Transverse colon (tissue), 4 donors: ENCODE results near the gene CNOT11. TPM values are rescaled to one million over a fixed set of nuclear protein-coding genes. Genes with fewer than 3 reads are reported as not detected.

Experiments used
- DNase-seq: peaks from one replicate; pipeline ENCODE4 v3.0.0-alpha.2; 2019
- H3K27ac ChIP-seq, 4 donors: fragments of 200-600 bp; sonication (generic); 2 replicates each; pipeline ENCODE4 v1.5.1; 2016 to 2018; ENCODE audit warnings: inconsistent platforms in 4 of 4
- H3K27me3 ChIP-seq: fragments of 200-600 bp; sonication (generic); 2 replicates; pipeline ENCODE4 v1.5.1; 2017; ENCODE audit warnings: inconsistent platforms
- H3K36me3 ChIP-seq, 4 donors: fragments of 200-600 bp; sonication (generic); 2 replicates each; pipeline ENCODE4 v1.5.1; 2017 to 2019; ENCODE audit warnings: inconsistent platforms in 4 of 4
- H3K4me1 ChIP-seq, 4 donors: fragments of 200-600 bp; sonication (generic); 2 replicates each; pipeline ENCODE4 v1.5.1; 2017 to 2020; ENCODE audit warnings: inconsistent platforms in 4 of 4
- H3K4me3 ChIP-seq, 4 donors: fragments of 200-600 bp; sonication (generic); 1 replicate in 1 of 4; 2 replicates in 3 of 4; pipeline versions ENCODE4 v1.5.1 to v1.6.1; 2017 to 2019; ENCODE audit warnings: inconsistent platforms in 4 of 4
- H3K9me3 ChIP-seq, 2 donors: fragments of 200-600 bp; sonication (generic); 2 replicates each; pipeline ENCODE4 v1.5.1; 2017 to 2019; ENCODE audit warnings: inconsistent platforms in 2 of 2
- CTCF ChIP-seq, 5 experiments: fragments of 200-600 bp in 3 of 5; fragments of 450-650 bp in 2 of 5; sonication (generic) in 3 of 5; IDR thresholded peaks; 1 replicate in 2 of 5; 2 replicates in 3 of 5; pipeline ENCODE4 v1.5.1; 2016 to 2017; ENCODE audit warnings: antibody characterized with exemption in 5 of 5, inconsistent platforms in 3 of 5, mild to moderate bottlenecking in 2 of 5, moderate library complexity in 1 of 5
- EP300 ChIP-seq: sonication (generic); formaldehyde crosslinking; IDR thresholded peaks from one replicate; pipeline ENCODE4 v1.6.1; 2017; ENCODE audit warnings: antibody characterized with exemption, low read depth
- POLR2A ChIP-seq: fragments of 450-650 bp; IDR thresholded peaks from one replicate; pipeline ENCODE4 v1.6.1; 2016; ENCODE audit warnings: antibody characterized with exemption, mild to moderate bottlenecking, moderate library complexity
- POLR2AphosphoS5 ChIP-seq, 3 donors: sonication (generic); formaldehyde crosslinking; IDR thresholded peaks; one replicate each; pipeline ENCODE4 v1.6.1; 2016; ENCODE audit warnings: antibody characterized with exemption in 3 of 3
- WGBS, 2 donors: methylation state at CpG; one replicate each; pipeline ENCODE4 v1.1.5; 2018; ENCODE audit warnings: low coverage in 1 of 2; 5-methylcytosine and 5-hydroxymethylcytosine counted together
- in situ Hi-C, 4 donors: fragments of 200-750 bp; cut with MboI; loops; one replicate each; pipeline versions ENCODE4 v1.15.0 to v1.15.1; 2017; ENCODE audit warnings: low sequenced_read_pairs in 3 of 4, low pct_ligation_motif_present in 1 of 4, low pct_unique_long_range_greater_than_20kb in 1 of 4
- intact Hi-C: fragments of 100-400 bp; cut with DNase I; formaldehyde crosslinking; loops from one replicate; pipeline ENCODE4 v1.15.1; 2023; ENCODE audit warnings: low total_unique reads
- total RNA-seq, 4 donors: library from RNA; depleted of rRNA; stranded (reverse); fragments of >200 nt; gene quantifications; one replicate each; pipeline ENCODE4 v1.1.0, GENCODE V29; 2016

Gene CNOT11
- total RNA-seq, 4 donors from 2014 or later: 36.8 to 48.4 (median 37.6) TPM

DNA sequence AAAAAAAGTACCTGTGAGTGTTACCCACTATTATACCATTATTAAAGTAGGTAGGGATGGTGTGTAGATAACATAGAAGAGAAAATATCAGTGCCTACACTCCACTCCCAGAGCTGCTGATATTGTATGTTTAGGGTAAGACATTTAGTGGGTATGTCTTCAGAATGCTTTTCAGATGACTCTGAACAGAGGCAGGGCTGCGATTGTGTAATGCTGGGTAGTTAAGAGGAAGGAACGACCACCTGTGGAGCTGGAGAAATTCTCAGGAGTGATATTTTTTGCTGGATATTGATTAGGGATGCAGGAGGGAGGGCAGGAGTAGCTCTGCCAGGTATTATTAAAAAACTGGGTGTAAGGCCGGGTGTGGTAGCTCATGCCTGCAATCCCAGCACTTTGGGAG lies 2.8 kb downstream of the CNOT11 start:
- H3K27me3 ChIP-seq: no peaks in the 10 kb centered on the region
- peaks cover 17 to 40% (median 31%) of the 10 kb centered on the region in 4 donors for H3K4me1 ChIP-seq
- DNase-seq: no peak
- WGBS, 2 donors: 89% methylated on average over 3 of the region's 3 CpGs; no CpG with 5 or more reads in 1 of the 2 donors
- H3K9me3 ChIP-seq: no peaks in the 10 kb centered on the region
- in situ Hi-C loops: no loop called here
- TF ChIP-seq POLR2AphosphoS5 (IDR thresholded peaks at IDR 0.05) (no peak), EP300 (no peak), POLR2A (no peak), CTCF (IDR thresholded peaks at IDR 0.05) (no peak)
- H3K27ac ChIP-seq: no peak overlapping the region
- peaks cover 0 to 14% (median 4%) of the 10 kb centered on the region in 4 donors for H3K36me3 ChIP-seq
- no peak overlapping the region for H3K4me3 ChIP-seq
- intact Hi-C loops: no loop called here

DNA sequence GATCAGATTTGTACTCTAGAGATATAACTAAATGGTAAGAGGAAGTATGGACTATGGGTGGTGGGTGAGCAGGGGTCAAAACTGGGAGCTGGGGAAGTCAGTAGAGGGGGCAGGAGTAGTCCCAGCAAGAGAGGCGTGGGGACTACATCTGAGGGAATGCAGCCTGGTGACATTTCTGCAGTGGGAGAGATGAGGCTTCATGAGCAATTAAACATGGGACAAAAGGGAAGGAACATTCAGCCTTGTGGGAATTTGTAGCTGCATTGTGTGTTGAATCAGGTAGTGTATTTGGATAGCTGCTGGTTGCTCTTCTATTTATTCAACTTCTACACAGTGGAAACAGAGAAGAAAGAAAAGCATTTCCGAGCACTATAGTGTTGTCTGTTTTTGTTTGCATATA lies 3.6 kb downstream of the CNOT11 start:
- Histone ChIP-seq H3K27ac (no peak overlapping the region), H3K4me3 (no peak overlapping the region), H3K9me3 (no peaks in the 10 kb centered on the region), H3K27me3 (no peaks in the 10 kb centered on the region), H3K4me1 (peaks cover 17 to 34% (median 29%) of the 10 kb centered on the region in 4 donors), H3K36me3 (peaks cover 0 to 14% (median 4%) of the 10 kb centered on the region in 4 donors)
- no peak for DNase-seq
- in situ Hi-C loops: no loop called here
- intact Hi-C loops: no loop called here
- WGBS, 2 donors: 94% methylated on average over 2 of the region's 2 CpGs; no CpG with 5 or more reads in 1 of the 2 donors
- no peak for TF ChIP-seq POLR2A
- TF ChIP-seq POLR2AphosphoS5 (IDR thresholded peaks at IDR 0.05): no peak
- TF ChIP-seq CTCF (IDR thresholded peaks at IDR 0.05): no peak

GRCh38 chr2:101258804-101259203 lies 6.1 kb downstream of the CNOT11 start:
- no peak for TF ChIP-seq POLR2AphosphoS5 (IDR thresholded peaks at IDR 0.05)
- no peak for TF ChIP-seq POLR2A
- TF ChIP-seq EP300: no peak
- no peak for TF ChIP-seq CTCF (IDR thresholded peaks at IDR 0.05)
- in situ Hi-C loops: no loop called here
- H3K9me3 ChIP-seq: no peaks in the 10 kb centered on the region
- H3K4me3 ChIP-seq: no peak overlapping the region
- H3K36me3 ChIP-seq: peaks cover 0 to 32% (median 9%) of the 10 kb centered on the region in 4 donors
- DNase-seq: no peak
- peaks cover 16 to 31% (median 20%) of the 10 kb centered on the region in 4 donors for H3K4me1 ChIP-seq
- WGBS, 2 donors: 94 to 95% methylated on average over 3 to 8 of the region's 8 CpGs
- intact Hi-C loops: no loop called here
- H3K27me3 ChIP-seq: no peaks in the 10 kb centered on the region
- no peak overlapping the region for H3K27ac ChIP-seq

GRCh38 chr2:101262142-101262541 lies 9.5 kb downstream of the CNOT11 start:
- Histone ChIP-seq H3K36me3 (peaks cover 0 to 56% (median 14%) of the 10 kb centered on the region in 4 donors), H3K27me3 (no peaks in the 10 kb centered on the region), H3K9me3 (no peaks in the 10 kb centered on the region), H3K4me3 (no peak overlapping the region), H3K4me1 (peaks cover 0 to 20% (median 7%) of the 10 kb centered on the region in 4 donors), H3K27ac (no peak overlapping the region)
- no peak for DNase-seq
- intact Hi-C loops (no loop called here), in situ Hi-C loops (no loop called here)
- TF ChIP-seq POLR2A: no peak
- no peak for TF ChIP-seq EP300
- no peak for TF ChIP-seq CTCF (IDR thresholded peaks at IDR 0.05)
- TF ChIP-seq POLR2AphosphoS5 (IDR thresholded peaks at IDR 0.05): no peak
- WGBS, 2 donors: 80 to 91% methylated on average over 4 of the region's 4 CpGs
